ENCODE data around the gene UNC13A.
"Not testable (repeated sequence)": the region's sequence is repeated elsewhere in the genome, so short reads cannot be mapped to it uniquely, and the experiment has no call there.

Gene UNC13A

DNA sequence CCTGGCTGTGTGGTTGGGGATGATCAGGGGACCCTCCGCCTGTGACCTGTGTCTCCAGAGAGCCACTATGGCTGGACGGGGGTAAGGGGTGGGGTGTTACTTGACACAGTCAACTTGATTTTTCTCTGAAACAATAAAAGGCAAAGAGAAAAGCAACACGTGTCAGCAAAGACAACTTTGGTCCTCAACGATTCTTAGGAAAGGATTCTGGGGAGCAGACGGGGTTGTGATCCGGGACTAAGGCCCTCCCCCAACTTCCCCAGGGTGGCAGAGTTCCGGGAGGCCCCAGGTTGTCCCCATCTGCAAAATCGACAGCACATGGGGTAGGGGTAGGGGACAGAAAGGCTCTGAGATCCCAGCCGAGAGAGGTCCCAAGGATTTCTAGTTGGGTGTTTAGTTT, 86.5 kb downstream of the UNC13A start:
- DNase-seq, result no peak

DNA sequence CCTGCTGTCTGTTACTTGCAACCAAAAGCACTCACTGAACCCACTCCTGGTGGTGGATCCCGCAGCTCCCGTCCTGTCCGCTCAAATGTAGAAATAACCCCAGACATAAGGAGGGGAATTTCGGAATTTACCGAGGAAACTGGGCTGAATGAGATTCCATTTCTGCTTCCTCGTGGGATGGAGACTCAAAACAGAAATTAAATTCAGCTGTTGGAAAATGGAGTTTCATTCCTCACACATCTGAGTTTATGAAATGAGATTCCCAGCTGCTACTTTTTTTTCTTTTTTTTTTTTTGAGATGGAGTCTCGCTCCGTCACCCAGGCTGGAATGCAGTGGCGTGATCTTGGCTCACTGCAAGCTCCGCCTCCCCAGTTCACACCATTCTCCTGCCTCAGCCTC, 88.4 kb downstream of the UNC13A start:
- DNase-seq, result no peak

DNA sequence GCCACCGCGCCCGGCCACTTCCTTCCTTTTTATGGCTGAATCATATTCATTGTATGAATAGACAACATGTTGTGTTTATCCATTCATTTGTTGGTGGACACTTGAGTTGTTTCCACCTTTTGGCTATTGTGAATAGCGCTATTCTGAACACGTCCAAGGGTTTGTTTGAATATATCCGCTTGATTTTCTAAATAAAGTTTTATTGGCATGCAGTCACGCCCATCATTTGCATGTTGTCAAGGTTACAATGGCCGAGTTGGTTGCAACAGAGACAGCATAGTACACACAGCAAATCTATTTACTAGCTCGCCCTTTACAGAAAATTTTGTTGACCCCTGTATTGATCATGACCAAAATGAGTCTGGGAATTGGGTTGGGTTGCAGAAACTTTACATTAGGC, 89.2 kb downstream of the UNC13A start:
- no peak for DNase-seq

- DNase-seq, result not testable (repeated sequence)
Measured at GRCh38 chr19:17598063-17598462, 90.1 kb downstream of the UNC13A start.

DNA sequence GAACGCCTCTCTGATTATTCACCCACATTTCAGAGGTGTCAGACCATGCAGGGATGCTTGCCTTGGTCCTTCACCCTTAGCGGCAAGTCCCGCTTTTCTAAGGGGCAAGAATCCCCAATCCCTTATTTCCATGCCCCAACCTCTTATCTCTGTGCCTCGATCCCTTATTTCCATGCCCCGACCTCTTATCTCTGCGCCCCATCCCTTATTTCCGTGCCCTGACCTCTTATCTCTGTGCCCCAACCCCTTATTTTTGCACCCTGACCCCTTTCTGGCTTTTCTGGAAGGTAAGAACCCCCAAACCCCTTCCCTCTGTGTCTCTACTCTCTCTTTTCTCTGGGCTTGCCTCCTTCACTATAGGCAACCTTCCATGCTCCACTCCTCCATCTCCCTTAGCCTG, 93.9 kb downstream of the UNC13A start:
- DNase-seq, result not testable (repeated sequence)

- no peak for DNase-seq
Measured at GRCh38 chr19:17590866-17591265, 97.3 kb downstream of the UNC13A start.

GRCh38 chr19:17585395-17585794, 102.8 kb downstream of the UNC13A start:
- DNase-seq, result not testable (repeated sequence)

DNA sequence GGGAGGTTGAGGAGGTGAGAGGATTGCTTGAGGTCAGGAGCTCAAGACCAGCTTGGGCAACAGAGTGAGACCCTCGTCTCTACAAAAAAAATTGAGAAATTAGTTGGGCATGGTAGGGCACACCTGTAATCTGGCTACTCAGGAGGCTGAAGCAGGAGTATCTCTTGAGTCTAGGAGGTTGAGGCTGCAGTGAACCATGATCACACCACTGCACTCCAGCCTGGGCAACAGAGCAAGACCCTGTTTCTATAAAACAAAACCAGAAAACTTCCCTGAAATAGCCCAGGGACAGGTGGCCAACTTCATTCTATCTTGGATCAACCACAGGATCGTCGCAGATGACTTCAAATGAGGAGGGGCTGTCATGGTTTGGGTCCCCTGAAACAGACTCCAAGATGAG, 104.0 kb downstream of the UNC13A start:
- no peak for DNase-seq

GRCh38 chr19:17582613-17583012, 105.5 kb downstream of the UNC13A start:
- DNase-seq, result no peak

- no peak for DNase-seq
Measured at GRCh38 chr19:17581211-17581874, 106.8 kb downstream of the UNC13A start.

DNA sequence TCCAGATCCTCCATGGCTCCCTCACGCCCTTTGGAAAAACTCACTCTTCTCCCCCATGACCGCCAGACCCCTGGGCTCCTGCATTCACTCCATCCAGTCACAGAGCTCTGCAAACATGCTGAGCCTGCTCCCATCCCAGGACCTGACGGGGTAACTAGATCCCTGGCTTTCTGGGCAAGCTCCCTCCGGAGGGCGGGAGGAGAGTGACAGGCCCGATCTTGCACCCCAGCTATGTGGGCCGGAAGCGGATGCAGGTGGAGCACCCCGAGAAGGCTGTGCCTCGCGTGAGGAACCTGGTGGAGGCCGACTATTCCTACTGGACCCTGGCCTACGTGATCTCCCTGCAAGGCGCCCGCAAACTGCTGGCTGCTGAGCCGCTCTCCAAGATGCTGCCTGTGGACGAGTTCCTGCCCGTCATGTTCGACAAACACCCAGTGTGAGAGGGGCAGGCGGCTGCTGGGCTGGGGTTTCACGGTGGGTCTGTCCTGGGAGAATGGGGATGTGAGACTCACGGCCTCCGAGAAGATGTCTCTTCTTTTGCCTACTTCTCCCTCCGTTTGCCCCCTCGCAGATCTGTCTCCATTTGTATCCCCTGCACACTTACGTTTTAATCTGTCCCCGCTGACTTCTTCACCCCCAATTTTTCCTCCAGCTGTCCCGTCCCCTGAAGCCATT, 107.5 kb downstream of the UNC13A start:
- no peak for DNase-seq

GRCh38 chr19:17579661-17580244, 108.4 kb downstream of the UNC13A start:
- DNase-seq, result no peak

DNA sequence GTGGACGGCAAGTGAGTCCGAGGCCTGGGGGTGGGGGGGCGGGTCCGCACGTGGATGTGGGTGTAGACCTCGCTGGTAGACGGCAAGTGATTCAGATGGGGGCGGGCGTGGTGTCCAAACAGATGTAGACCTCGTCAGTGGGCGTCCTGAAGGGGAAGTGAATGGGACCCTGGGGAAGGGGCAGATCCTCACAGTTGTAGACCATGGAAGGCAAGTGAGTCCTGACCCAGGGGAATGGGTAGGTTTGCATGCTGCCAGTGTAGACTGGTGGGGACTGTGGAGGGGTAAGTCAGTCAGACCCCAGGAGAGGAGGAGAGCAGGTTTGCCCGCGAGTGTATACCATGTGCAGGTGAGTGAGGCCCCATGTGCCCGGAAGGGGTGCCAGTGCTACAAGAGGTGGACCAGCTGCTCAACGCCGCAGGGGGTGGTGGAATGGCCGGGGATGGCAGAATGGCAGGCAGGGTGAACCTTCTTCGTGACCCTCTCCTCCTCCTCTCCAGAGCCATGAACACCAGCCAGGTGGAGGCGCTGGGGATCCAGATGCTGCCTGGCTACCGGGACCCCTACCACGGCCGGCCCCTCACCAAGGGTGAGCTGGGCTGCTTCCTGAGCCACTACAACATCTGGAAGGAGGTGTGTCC, 110.6 kb downstream of the UNC13A start:
- no peak for DNase-seq

DNA sequence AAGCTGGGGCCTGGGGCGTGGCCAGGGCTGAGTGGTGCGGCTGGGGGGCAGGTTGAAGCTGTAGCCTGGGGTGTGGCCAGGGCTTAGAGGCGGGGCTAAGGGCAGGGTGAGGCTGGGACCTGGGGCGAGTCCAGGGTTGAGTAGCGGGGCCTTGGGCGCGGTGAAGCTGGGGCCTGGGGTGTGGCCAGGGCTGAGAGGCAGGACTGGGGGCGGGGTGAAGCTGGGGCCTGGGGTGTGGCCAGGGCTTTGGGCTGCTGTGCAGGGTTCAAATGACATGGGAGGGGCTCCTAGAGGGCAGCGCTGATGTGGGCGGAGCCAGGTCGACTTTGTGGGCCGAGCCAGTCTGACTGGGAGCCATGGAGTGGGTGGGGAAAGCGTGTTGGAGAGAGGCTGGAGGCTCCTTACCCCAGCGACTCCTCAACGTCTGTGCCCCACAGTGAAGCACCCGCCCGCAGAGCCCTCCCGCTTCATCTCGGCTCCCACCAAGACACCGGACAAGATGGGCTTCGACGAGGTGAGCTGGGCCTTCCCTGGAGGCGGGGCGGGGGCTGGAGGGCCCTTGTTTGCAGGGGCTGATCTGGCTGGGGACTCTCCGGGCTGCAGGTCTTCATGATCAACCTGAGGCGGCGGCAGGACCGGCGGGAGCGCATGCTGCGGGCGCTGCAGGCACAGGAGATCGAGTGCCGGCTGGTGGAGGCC, 111.2 kb downstream of the UNC13A start:
- DNase-seq, result no peak

GRCh38 chr19:17575871-17576757, 112.0 kb downstream of the UNC13A start:
- DNase-seq, result no peak

DNA sequence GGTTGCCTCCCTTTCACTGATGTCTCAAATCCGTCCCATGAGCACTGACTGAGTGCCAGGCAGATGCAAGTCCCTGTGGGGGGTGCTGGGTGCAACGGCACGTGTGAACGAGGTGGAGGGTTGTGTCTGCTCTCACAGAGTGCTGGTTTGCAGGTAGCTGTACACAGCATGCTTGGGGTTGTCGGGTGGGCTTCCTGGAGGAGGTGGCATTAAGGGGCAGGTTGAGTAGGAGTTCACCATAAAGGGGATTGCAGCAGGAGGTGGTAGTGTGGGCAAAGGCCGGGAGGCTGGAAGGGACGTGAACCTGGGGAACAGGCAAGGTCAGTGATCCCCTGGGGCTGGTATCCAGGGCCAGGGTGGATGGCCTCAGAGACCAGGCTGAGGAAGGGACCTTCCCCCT, 115.5 kb downstream of the UNC13A start:
- no peak for DNase-seq

GRCh38 chr19:17570791-17571190, 117.4 kb downstream of the UNC13A start:
- DNase-seq, result no peak

- DNase-seq, result not testable (repeated sequence)
Measured at GRCh38 chr19:17570291-17570690, 117.9 kb downstream of the UNC13A start.

GRCh38 chr19:17567940-17568339, 120.2 kb downstream of the UNC13A start:
- no peak for DNase-seq

DNA sequence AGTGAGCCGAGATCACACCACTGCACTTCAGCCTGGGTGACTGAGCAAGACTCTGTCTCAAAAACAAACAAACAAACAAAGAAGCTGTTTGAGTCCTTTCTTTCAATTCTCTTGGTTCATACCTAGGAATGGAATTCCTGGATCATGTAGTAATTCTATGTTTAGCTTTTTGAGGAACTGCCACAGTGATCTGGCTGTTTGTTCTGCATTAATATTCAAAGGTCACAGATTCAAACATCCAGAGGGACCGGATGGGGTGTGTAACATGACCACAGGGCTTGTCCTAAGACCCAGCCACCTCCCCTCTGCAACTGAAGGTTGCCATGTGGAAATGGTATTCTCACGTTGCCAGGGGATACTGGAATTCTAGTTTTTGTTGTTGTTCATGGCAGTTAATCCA, 122.5 kb downstream of the UNC13A start:
- no peak for DNase-seq

DNA sequence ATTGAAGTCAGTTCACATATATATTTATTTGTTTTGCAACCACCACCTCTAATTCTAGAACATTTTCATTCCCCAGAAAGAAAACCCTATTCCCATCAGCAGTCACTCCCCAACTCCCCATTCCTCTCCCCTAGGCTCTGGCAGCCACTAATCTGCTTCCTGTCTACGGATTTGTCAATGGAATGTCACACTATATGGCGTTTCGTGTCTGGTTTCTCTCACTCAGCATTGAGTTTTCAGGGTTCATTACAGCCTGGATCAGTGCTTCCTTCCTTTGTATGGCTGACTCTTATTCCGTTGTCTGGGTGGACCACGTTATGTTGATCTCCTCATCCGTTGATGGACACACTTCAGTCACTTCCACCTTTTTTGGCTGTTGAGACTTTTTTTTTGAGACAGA, 123.4 kb downstream of the UNC13A start:
- DNase-seq, result no peak

GRCh38 chr19:17562561-17562960, 125.6 kb downstream of the UNC13A start:
- no peak for DNase-seq
